Adrenal gland (tissue), 12 donors: Measurements from ENCODE around the gene LRIG1. TPM values are rescaled to one million over a fixed set of nuclear protein-coding genes. Genes with fewer than 3 reads are reported as not detected.
A peak's percentile ranks its signal among the peaks of the same experiment; 100 is the strongest.
"Not testable (repeated sequence)": the region's sequence is repeated elsewhere in the genome, so short reads cannot be mapped to it uniquely, and the experiment has no call there.

Experiments used
- DNase-seq, 7 donors: peaks; one replicate each; pipeline ENCODE4 v3.0.0-alpha.2; 2019 to 2020
- H3K27ac ChIP-seq, 5 donors: fragments of 200-600 bp; sonication (generic) in 4 of 5; 1 replicate in 3 of 5; 2 replicates in 2 of 5; pipeline versions ENCODE4 v1.5.1 to v1.8.0; 2016 to 2020; ENCODE audit warnings: mild to moderate bottlenecking in 1 of 5
- H3K27me3 ChIP-seq: fragments of 200-600 bp; 2 replicates; pipeline ENCODE4 v1.8.0; 2021
- H3K36me3 ChIP-seq, 2 donors: fragments of 200-600 bp; replicated peaks in 1 of 2; 1 replicate in 1 of 2; 2 replicates in 1 of 2; pipeline versions ENCODE4 v1.5.1 to v1.8.0; 2018 to 2022
- H3K4me1 ChIP-seq, 2 donors: fragments of 200-600 bp; replicated peaks in 1 of 2; 1 replicate in 1 of 2; 2 replicates in 1 of 2; pipeline versions ENCODE4 v1.5.1 to v1.8.0; 2018 to 2021
- H3K4me3 ChIP-seq, 4 donors: fragments of 200-600 bp; sonication (generic) in 3 of 4; one replicate each; pipeline ENCODE4 v1.5.1; 2016 to 2018
- H3K9me3 ChIP-seq, 3 donors: fragments of 200-600 bp; sonication (generic) in 1 of 3; replicated peaks in 1 of 3; 1 replicate in 2 of 3; 2 replicates in 1 of 3; pipeline versions ENCODE4 v1.5.1 to v1.8.0; 2016 to 2021
- POLR2A ChIP-seq, 2 donors: fragments of 450-650 bp; IDR thresholded peaks; one replicate each; pipeline ENCODE4 v1.6.1; 2017; ENCODE audit warnings: antibody characterized with exemption in 2 of 2, mild to moderate bottlenecking in 2 of 2, moderate library complexity in 1 of 2
- WGBS, 4 donors: extraction: QIAGEN DNeasy Blood & Tissue Kit in 2 of 4; methylation state at CpG; one replicate each; pipeline versions ENCODE4 v1.1.5 to v1.1.7; 2013 to 2017; 5-methylcytosine and 5-hydroxymethylcytosine counted together
- intact Hi-C, 2 donors: fragments of 100-400 bp; cut with DNase I; formaldehyde crosslinking; loops; one replicate each; pipeline versions ENCODE4 v1.14.1 to v1.15.0; 2022 to 2023
- polyA plus RNA-seq, 3 donors: library from polyadenylated mRNA; stranded (reverse); fragments of 200-250 nt in 2 of 3; fragments of 350-450 nt in 1 of 3; fragmentation: Illumina TruSeq in 1 of 3; extraction: RNeasy Lipid Tissue Mini Kit (QIAGEN cat#74804) in 1 of 3; gene quantifications; one replicate each; pipeline ENCODE4 v1.2.3, GENCODE V29; 2013 to 2014
- total RNA-seq, 9 donors: library from RNA; depleted of rRNA in 4 of 9; stranded (reverse); fragments of >200 nt in 4 of 9; fragments of 120-200 nt in 1 of 9; fragmentation: NEBNext Ultra II Directional in 1 of 9; extraction: Animal tissue kit (Norgen Biotek cat#: 25700) in 1 of 9; gene quantifications; one replicate each; pipeline versions ENCODE4 v1.1.0 to v1.2.4, GENCODE V29; 2013 to 2023
- TF ChIP-seq, protein P1 (sequence below), 6 experiments: fragments of 450-650 bp in 4 of 6; fragments of 200-600 bp in 2 of 6; sonication (generic) in 1 of 6; IDR thresholded peaks; 1 replicate in 5 of 6; 2 replicates in 1 of 6; pipeline versions ENCODE4 v1.5.1 to v1.8.0; 2016 to 2021; ENCODE audit warnings: antibody characterized with exemption in 6 of 6, mild to moderate bottlenecking in 2 of 6, moderate library complexity in 1 of 6
- donor health status: healthy with polysubstance abuse.
- donor health status: Bipolar disorder and iron deficiency.
- donor health status: DM: yes; HTN: yes; CAD: no.
- donor health status: DM: no; HTN: no; CAD: no.
- donor health status: DM: no; HTN: no; CAD: no.
- donor health status: DM: yes; HTN: yes; CAD: no.

The LRIG1 gene
- total and polyA plus RNA-seq, 12 donors, result 1.5 to 13.3 (median 4.7) TPM

DNA sequence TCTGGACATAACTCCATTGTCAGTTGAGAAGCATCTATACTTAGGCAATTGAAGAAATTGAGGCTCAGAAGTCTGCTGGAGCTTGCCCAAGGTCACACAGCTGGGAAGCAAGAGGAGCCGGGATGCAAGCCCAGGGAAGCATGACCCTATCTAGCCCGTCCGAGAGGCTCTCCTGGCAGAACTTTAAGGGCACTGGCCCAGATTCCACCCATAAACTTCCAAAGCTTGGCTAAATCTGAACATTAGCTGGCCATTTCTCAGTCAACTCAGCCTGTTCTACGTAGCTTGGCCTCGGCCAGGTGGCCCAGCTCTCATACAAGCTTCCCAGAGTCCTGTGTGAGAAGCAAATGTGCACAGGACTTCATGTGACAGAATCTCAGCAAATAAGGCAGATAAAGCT is 75.8 kb downstream of the LRIG1 start:
- Histone ChIP-seq H3K27ac (peak overlapping the region in 1 of 5 donors; percentile 24), H3K27me3 (no peaks in the 10 kb centered on the region), H3K4me1 (peaks cover 6 to 8% of the 10 kb centered on the region in 2 donors), H3K9me3 (no peaks in the 10 kb centered on the region), H3K36me3 (no peaks in the 10 kb centered on the region), H3K4me3 (no peak overlapping the region)
- intact Hi-C loops, result no loop called here
- DNase-seq, result peak; percentile 25 to 80 (median 45)
- WGBS, 4 donors, result 26 to 46% (median 33%) methylated on average over 5 of the region's 5 CpGs
- TF ChIP-seq POLR2A (IDR thresholded peaks at IDR 0.05), result no peak
- TF ChIP-seq, protein P1, sequence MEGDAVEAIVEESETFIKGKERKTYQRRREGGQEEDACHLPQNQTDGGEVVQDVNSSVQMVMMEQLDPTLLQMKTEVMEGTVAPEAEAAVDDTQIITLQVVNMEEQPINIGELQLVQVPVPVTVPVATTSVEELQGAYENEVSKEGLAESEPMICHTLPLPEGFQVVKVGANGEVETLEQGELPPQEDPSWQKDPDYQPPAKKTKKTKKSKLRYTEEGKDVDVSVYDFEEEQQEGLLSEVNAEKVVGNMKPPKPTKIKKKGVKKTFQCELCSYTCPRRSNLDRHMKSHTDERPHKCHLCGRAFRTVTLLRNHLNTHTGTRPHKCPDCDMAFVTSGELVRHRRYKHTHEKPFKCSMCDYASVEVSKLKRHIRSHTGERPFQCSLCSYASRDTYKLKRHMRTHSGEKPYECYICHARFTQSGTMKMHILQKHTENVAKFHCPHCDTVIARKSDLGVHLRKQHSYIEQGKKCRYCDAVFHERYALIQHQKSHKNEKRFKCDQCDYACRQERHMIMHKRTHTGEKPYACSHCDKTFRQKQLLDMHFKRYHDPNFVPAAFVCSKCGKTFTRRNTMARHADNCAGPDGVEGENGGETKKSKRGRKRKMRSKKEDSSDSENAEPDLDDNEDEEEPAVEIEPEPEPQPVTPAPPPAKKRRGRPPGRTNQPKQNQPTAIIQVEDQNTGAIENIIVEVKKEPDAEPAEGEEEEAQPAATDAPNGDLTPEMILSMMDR (IDR thresholded peaks at IDR 0.05), result no peak

GRCh38 chr3:66423791-66424190 is 77.0 kb downstream of the LRIG1 start:
- TF ChIP-seq POLR2A (IDR thresholded peaks at IDR 0.05), result no peak
- TF ChIP-seq, protein P1 (IDR thresholded peaks at IDR 0.05), result no peak
- H3K4me1 ChIP-seq, result peaks cover 6 to 8% of the 10 kb centered on the region in 2 donors
- no peak overlapping the region for H3K4me3 ChIP-seq
- WGBS, 4 donors, result 15 to 24% (median 21%) methylated on average over 2 to 3 of the region's 3 CpGs
- DNase-seq, result no peak
- H3K9me3 ChIP-seq, result no peaks in the 10 kb centered on the region
- H3K36me3 ChIP-seq, result no peaks in the 10 kb centered on the region
- intact Hi-C loops, result no loop called here
- H3K27ac ChIP-seq, result no peak overlapping the region
- H3K27me3 ChIP-seq, result no peaks in the 10 kb centered on the region

- H3K27me3 ChIP-seq, H3K36me3 ChIP-seq, intact Hi-C loops, H3K4me3 ChIP-seq, H3K4me1 ChIP-seq, DNase-seq, H3K27ac ChIP-seq, H3K9me3 ChIP-seq: not testable (repeated sequence)
- 92 to 100% (median 93%) methylated on average over 3 of the region's 3 CpGs for WGBS, 4 donors
These were observed 78.9 kb downstream of the LRIG1 start for GRCh38 chr3:66421893-66422292.

DNA sequence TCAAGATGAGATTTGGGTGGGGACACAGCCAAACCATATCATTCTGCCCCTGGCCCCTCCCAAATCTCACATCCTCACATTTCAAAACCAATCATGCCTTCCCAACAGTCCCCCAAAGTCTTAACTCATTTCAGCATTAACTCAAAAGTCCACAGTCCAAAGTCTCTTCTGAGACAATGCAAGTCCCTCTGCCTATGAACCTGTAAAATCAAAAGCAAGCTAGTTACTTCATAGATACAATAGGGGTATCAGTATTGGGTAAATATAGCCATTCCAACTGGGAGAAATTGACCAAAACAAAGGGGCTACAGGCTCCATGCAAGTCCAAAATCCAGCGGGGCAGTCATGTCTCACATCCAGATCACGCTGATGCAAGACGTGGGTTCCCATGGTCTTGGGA is 79.7 kb downstream of the LRIG1 start:
- H3K27me3 ChIP-seq, H3K36me3 ChIP-seq, H3K9me3 ChIP-seq, DNase-seq, H3K27ac ChIP-seq, H3K4me3 ChIP-seq, intact Hi-C loops, H3K4me1 ChIP-seq: not testable (repeated sequence)
- WGBS, 4 donors, result 77 to 95% (median 94%) methylated on average over 3 of the region's 3 CpGs

DNA sequence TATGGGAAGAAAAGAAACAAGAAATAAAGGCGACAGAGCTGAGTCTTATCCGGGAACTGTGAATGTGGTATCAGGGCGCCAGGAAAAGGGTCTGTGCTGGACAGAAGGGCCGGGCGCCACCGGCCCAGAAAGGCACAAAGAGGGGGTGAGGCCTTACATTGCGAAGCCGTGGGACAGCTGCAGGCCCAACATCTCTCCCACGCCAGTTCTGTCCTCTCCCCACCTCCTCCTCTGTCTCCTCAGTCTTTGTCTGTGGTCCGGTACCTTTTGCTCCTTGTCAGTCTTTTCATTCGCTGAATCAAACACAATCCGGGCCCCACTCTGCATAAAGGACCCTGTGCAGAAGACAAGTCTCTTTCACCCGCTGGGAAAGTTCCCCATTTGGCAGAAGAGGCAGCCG is 81.8 kb downstream of the LRIG1 start:
- Histone ChIP-seq H3K27ac (no peak overlapping the region), H3K27me3 (no peaks in the 10 kb centered on the region), H3K4me1 (no peaks in the 10 kb centered on the region), H3K9me3 (no peaks in the 10 kb centered on the region), H3K36me3 (no peaks in the 10 kb centered on the region), H3K4me3 (no peak overlapping the region)
- DNase-seq, result no peak
- intact Hi-C loops, result loop anchor here in 1 of 2 donors (10.0 kb wide), 1 partner anchor 396 kb away; no protein-coding TSS in a partner anchor
- 91 to 94% (median 93%) methylated on average over 14 of the region's 14 CpGs for WGBS, 4 donors
- no peak for TF ChIP-seq POLR2A (IDR thresholded peaks at IDR 0.05)
- TF ChIP-seq, protein P1 (IDR thresholded peaks at IDR 0.05), result no peak
